NOMO-1 treated with dmso at 0.1 percent for 144 hours (cell line): Measurements from ENCODE around the gene NCKAP5.
"Not testable (repeated sequence)": the region's sequence is repeated elsewhere in the genome, so short reads cannot be mapped to it uniquely, and the experiment has no call there.

Experiments
- DNase-seq: peaks from one replicate; lab custom pipeline; 2025; ENCODE audit not compliant: unreplicated experiment; lab: John Stamatoyannopoulos, UW

Gene NCKAP5

GRCh38 chr2:133525090-133525489, 43.2 kb downstream of the NCKAP5 start:
- no peak for DNase-seq

GRCh38 chr2:133523406-133523805, 44.9 kb downstream of the NCKAP5 start:
- no peak for DNase-seq

DNA sequence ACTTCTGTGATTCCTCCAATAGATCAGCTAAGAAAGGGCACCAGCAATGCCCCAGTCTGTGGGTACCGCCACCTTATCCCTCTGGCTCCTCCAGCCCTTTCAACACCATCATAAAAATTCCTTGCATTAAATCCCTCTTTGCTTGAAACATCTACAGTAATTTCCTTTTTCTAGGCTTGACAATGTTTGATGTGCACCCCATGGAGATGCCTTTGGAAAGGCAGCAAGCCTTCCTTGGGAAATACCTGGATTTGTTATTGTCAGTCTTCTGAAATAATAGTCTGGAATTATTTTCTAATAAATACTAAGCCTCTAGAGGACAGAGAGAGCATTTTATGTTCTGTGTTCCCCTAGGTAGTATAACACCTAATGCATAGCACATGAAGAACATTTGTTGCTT, 46.1 kb downstream of the NCKAP5 start:
- DNase-seq, result no peak

DNA sequence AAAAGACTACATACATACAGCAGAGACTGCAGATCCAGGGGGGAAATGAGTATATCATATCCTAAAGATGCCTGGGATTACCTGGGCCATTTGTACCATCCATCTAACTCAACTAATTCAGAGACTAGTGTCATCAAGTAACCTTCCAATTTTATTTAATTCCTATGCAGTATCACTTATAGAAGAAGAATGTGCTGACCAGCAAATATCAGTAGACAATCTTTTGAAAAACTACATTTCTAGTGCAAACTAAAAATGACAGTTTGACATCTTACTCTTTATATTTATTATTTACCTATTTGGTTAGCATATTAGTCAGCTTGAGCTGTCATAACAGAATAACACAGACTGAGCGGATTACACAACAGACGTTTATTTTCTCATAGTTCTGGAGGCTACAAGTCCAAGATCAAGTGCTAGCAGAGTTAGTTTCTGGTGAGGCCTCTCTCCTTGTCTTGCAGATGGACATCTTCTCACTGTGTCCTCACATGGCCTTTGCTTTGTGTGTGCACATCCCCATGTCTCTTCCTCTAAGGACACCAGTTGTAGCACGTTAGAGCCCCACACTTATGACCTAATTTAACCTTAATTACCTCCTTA, 47.0 kb downstream of the NCKAP5 start:
- DNase-seq, result no peak

- not testable (repeated sequence) for DNase-seq
Observed at GRCh38 chr2:133519677-133520076, 48.6 kb downstream of the NCKAP5 start.

GRCh38 chr2:133518700-133519344, 49.4 kb downstream of the NCKAP5 start:
- DNase-seq, result no peak

GRCh38 chr2:133517876-133518275, 50.4 kb downstream of the NCKAP5 start:
- no peak for DNase-seq

DNA sequence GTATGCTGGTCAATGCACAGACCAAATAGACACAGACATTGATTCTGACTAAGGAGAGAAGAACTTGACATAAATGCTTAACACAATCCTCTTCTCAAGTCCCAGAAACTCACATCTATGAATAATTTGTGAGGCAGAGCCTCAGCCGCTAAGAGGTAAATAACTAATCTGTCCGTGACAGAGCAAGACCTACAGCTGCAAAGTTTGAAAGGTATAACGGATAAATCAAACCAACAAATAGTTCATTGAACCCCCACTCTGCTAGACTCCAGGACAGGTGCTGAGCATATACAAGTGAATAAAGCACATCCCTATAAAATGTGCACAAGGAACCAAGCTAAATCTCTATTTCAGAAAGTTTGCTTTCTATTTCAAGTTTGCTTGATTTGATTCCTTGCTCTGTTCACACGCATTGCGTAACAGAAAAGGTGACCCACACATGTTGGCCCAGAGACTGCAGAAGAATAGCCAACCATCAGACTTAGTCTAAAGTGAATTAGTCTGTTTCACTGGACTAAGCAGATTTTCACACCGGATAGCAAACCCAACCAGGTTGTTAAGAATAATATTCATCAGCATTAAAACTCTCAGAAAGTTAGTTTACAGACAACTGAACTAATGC, 51.7 kb downstream of the NCKAP5 start:
- no peak for DNase-seq

DNA sequence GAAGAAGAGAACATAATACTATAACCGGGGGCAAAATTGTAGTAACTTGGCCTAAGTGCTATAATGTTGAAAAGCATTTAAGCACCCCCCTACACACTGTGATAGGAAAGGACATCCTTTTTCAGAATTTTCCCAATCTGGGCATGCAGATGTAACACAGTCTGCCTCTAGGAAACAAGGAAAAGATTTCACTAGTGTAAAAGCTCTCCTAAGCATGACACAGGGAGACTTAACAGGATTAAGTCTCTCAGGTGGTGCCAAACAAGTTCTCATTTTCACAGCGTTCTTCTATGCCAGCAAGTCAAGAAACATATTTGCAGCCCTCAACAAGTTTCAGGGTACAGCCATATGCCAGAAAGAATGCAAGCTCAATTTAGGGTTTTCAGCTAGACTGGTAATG, 53.0 kb downstream of the NCKAP5 start:
- DNase-seq, result no peak

GRCh38 chr2:133513893-133514292, 54.4 kb downstream of the NCKAP5 start:
- no peak for DNase-seq

DNA sequence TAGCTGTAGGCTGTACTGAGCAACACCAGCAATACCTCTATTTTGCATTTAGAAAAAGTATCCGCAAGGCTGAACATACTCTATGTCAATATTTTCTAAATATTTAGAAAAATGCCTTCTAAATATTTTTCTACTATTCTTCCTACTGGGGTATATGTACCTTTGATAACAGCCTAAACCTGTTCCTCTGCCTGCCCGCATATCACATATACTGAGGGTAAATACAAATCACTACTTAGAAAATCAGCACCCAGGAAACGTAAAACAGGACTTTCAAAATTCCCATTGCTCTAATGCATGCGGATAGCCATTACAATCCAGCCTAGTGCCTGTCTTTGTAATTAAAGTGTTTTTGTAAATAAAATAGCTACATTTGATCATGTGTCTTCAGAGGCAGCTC, 56.1 kb downstream of the NCKAP5 start:
- DNase-seq, result no peak

GRCh38 chr2:133511679-133512078, 56.6 kb downstream of the NCKAP5 start:
- no peak for DNase-seq

DNA sequence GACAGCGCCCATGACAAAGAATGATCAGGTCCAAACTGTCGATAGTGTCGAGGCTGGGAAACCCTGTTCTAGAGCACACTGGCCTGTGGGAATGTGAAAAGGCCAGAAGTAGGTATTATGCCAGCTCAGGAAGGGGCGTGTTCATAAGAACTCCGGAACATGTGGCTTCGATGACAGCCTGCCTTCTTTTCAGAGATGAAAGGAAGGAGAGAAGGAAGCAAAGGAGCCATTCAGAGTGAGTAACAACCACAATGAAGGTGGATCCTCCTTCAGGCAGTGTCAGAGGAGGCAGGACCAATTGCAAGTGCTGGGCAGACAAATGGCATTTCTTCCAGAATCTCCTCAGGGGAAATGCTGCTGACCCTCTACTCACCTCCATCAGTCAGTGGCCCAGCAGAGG, 58.5 kb downstream of the NCKAP5 start:
- no peak for DNase-seq

GRCh38 chr2:133508546-133509165, 59.6 kb downstream of the NCKAP5 start:
- DNase-seq, result no peak

DNA sequence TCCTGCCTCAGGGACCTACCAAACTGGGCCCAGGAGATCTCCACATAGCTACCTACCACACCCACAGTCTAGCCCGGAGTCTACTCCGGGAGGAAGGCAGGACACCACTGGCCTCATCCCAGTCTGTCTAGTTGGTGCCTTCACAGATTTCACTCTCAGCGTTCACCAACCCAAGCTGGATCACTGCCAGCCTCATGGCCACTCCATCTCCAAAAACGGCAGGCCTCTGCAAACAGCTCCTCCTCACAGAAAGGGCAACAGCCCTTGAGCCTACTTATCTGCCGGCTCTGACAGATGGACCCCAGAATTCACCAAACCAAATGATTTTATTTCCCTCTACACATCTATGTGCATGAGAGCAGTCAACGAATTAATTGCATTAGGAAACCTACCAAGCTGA, 61.3 kb downstream of the NCKAP5 start:
- DNase-seq, result no peak

GRCh38 chr2:133504566-133505505, 63.4 kb downstream of the NCKAP5 start:
- DNase-seq, result no peak

- DNase-seq, result no peak
Observed at GRCh38 chr2:133503927-133504326, 64.3 kb downstream of the NCKAP5 start.

- DNase-seq, result no peak
Observed at GRCh38 chr2:133503323-133503722, 64.9 kb downstream of the NCKAP5 start.

DNA sequence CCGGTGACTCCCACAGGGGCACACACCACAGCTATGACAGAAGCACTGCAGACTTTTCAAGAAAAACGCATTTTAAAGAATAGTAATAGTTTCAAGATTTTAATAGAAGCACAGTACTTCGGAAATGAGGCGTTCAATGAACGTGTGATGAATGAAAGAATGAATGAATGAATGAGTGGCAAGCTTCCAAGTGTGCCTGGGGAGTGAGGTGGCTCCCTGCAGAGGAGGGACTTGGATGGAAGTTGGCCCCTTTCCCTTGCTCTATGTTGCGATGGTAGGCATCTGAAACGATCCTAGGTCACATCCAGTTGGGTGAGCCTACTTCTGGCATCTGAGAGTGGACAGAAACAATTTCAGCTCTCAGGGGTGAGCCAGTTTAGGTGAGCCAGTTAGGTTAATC, 65.6 kb downstream of the NCKAP5 start:
- DNase-seq, result no peak

- DNase-seq, result no peak
Observed at GRCh38 chr2:133500917-133501316, 67.3 kb downstream of the NCKAP5 start.
